Endothelial cell (in vitro differentiated cells): Measurements from ENCODE around the gene POFUT2. TPM values are rescaled to one million over a fixed set of nuclear protein-coding genes. Genes with fewer than 3 reads are reported as not detected.

ENCODE experiments used
- DNase-seq: peaks from one replicate; pipeline ENCODE4 v3.0.0; 2021; ENCODE audit warnings: low spot score
- H3K27ac Mint-ChIP-seq: one replicate; pipeline ENCODE4 v1.8.0; 2021; ENCODE audit warnings: mixed read lengths, inconsistent platforms; ENCODE audit not compliant: unreplicated experiment
- H3K27me3 Mint-ChIP-seq: one replicate; pipeline ENCODE4 v1.8.0; 2021; ENCODE audit warnings: mild to moderate bottlenecking, moderate library complexity, mixed read lengths, inconsistent platforms; ENCODE audit not compliant: unreplicated experiment
- H3K36me3 Mint-ChIP-seq: one replicate; pipeline ENCODE4 v1.8.0; 2021; ENCODE audit warnings: mild to moderate bottlenecking, low read depth, mixed read lengths, inconsistent platforms; ENCODE audit not compliant: unreplicated experiment
- H3K4me1 Mint-ChIP-seq: one replicate; pipeline ENCODE4 v1.8.0; 2021; ENCODE audit warnings: mild to moderate bottlenecking, mixed read lengths, inconsistent platforms; ENCODE audit not compliant: unreplicated experiment
- H3K4me3 Mint-ChIP-seq: one replicate; pipeline ENCODE4 v1.8.0; 2021; ENCODE audit warnings: mild to moderate bottlenecking, mixed read lengths, inconsistent platforms; ENCODE audit not compliant: unreplicated experiment
- H3K9me3 Mint-ChIP-seq: one replicate; pipeline ENCODE4 v1.8.0; 2021; ENCODE audit warnings: mixed read lengths, inconsistent platforms; ENCODE audit not compliant: unreplicated experiment
- CTCF ChIP-seq: fragments of 200-600 bp; sonication (generic); IDR thresholded peaks from one replicate; pipeline ENCODE4 v1.5.0; 2021; ENCODE audit warnings: antibody characterized with exemption; ENCODE audit not compliant: unreplicated experiment
- total RNA-seq: library from RNA; stranded (reverse); fragmentation: NEBNext Ultra II Directional; extraction: Animal tissue kit (Norgen Biotek cat#: 25700); gene quantifications from one replicate; pipeline ENCODE4 v1.2.1, GENCODE V29; 2021; ENCODE audit not compliant: unreplicated experiment

Gene POFUT2
- total RNA-seq, 1 donor from 2014 or later, result 37.8 TPM

GRCh38 chr21:45235488-45235887 lies 52.2 kb downstream of the POFUT2 start:
- peaks cover 1% of the 10 kb centered on the region for H3K27me3 Mint-ChIP-seq
- no peak overlapping the region for H3K4me3 Mint-ChIP-seq
- TF ChIP-seq CTCF, result no peak
- no peaks in the 10 kb centered on the region for H3K36me3 Mint-ChIP-seq
- DNase-seq, result no peak
- no peaks in the 10 kb centered on the region for H3K4me1 Mint-ChIP-seq
- no peak overlapping the region for H3K27ac Mint-ChIP-seq
- no peaks in the 10 kb centered on the region for H3K9me3 Mint-ChIP-seq

GRCh38 chr21:45234965-45235364 lies 52.7 kb downstream of the POFUT2 start:
- no peak for TF ChIP-seq CTCF
- no peak overlapping the region for H3K4me3 Mint-ChIP-seq
- DNase-seq, result no peak
- no peaks in the 10 kb centered on the region for H3K9me3 Mint-ChIP-seq
- no peaks in the 10 kb centered on the region for H3K36me3 Mint-ChIP-seq
- peaks cover 1% of the 10 kb centered on the region for H3K27me3 Mint-ChIP-seq
- H3K4me1 Mint-ChIP-seq, result no peaks in the 10 kb centered on the region
- H3K27ac Mint-ChIP-seq, result no peak overlapping the region

- DNase-seq, result no peak
- Mint-ChIP-seq H3K9me3 (no peaks in the 10 kb centered on the region), H3K27ac (no peak overlapping the region), H3K4me1 (no peaks in the 10 kb centered on the region), H3K4me3 (no peak overlapping the region), H3K36me3 (no peaks in the 10 kb centered on the region), H3K27me3 (peaks cover 3% of the 10 kb centered on the region)
- TF ChIP-seq CTCF, result no peak
Observed at GRCh38 chr21:45234127-45234526, 53.6 kb downstream of the POFUT2 start.

- no peaks in the 10 kb centered on the region for H3K9me3 Mint-ChIP-seq
- H3K4me1 Mint-ChIP-seq, result no peaks in the 10 kb centered on the region
- no peak for DNase-seq
- peaks cover 3% of the 10 kb centered on the region for H3K27me3 Mint-ChIP-seq
- no peak for TF ChIP-seq CTCF
- no peak overlapping the region for H3K4me3 Mint-ChIP-seq
- no peak overlapping the region for H3K27ac Mint-ChIP-seq
- no peaks in the 10 kb centered on the region for H3K36me3 Mint-ChIP-seq
Observed at GRCh38 chr21:45231705-45232104, 56.0 kb downstream of the POFUT2 start.

- DNase-seq, result no peak
- Mint-ChIP-seq H3K27me3 (peaks cover 2% of the 10 kb centered on the region), H3K4me3 (no peak overlapping the region), H3K27ac (no peak overlapping the region), H3K36me3 (no peaks in the 10 kb centered on the region), H3K4me1 (no peaks in the 10 kb centered on the region), H3K9me3 (no peaks in the 10 kb centered on the region)
- no peak for TF ChIP-seq CTCF
Observed at GRCh38 chr21:45228656-45229240, 58.9 kb downstream of the POFUT2 start.
